ENCODE results near the gene DDX10.

DNA sequence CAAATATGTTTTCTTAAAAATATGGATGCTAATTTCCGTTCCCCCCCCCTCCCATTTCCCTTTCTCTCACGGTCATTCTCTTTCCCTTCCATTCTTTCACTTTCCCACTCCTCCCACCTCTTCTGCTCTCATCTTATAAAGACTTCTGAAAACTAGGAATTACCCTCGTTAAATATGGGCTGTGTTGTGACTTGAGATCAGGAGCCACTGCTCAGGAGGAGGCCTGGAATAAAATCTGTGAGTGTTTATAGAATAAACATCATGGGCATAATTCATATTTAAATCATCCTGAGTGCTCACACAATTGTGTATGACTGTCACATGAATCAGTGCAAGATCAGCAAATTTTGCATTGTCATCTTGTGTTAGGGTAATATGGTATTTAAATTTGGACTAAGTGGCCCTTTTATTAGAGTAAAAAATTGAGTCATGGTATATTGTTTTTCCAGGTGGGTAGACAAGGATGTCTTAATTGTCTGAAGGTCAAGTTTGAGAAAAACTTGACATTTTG, 208.0 kb downstream of the DDX10 start:
- no peak for TF ChIP-seq CTCF (IDR thresholded peaks at IDR 0.05; ENCODE audit: borderline replicate concordance, extremely low read depth, low read length, poor library complexity, severe bottlenecking)
- TF ChIP-seq EZH2 (IDR thresholded peaks at IDR 0.05; ENCODE audit: borderline replicate concordance, low read depth, low read length, severe bottlenecking), result no peak
